ENCODE measurements around the gene RASSF10. TPM values are rescaled to one million over a fixed set of nuclear protein-coding genes. Genes with fewer than 3 reads are reported as not detected.

The RASSF10 gene
- total RNA-seq, 1 donor from 2014 or later: not detected

DNA sequence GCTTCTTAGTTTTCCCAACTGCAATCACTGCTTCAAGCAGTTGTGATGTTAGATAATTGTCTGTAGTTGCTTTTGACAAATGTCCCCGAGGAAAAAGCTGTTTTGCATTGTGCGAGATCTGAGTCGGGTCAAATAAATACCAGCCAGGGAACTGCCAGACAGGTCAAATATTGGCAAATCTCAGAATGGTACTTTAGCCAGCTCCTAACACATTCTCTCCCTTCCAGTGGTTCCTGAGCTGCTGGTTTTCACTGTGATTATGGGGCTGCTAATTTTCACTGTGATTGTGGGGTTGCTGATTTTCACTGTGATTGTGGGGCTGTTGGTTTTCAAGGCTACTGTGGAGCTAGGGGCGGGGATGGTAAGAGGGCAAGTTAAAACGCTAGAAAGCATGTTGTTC is 14.3 kb downstream of the RASSF10 start:
- Mint-ChIP-seq H3K27ac (no peak overlapping the region), H3K4me1 (no peaks in the 10 kb centered on the region), H3K36me3 (ENCODE audit: low read depth) (no peaks in the 10 kb centered on the region), H3K4me3 (no peak overlapping the region), H3K9me3 (no peaks in the 10 kb centered on the region), H3K27me3 (peaks cover 31% of the 10 kb centered on the region)
- intact Hi-C loops (cut with micrococcal nuclease): no loop called here
- no peak for DNase-seq

DNA sequence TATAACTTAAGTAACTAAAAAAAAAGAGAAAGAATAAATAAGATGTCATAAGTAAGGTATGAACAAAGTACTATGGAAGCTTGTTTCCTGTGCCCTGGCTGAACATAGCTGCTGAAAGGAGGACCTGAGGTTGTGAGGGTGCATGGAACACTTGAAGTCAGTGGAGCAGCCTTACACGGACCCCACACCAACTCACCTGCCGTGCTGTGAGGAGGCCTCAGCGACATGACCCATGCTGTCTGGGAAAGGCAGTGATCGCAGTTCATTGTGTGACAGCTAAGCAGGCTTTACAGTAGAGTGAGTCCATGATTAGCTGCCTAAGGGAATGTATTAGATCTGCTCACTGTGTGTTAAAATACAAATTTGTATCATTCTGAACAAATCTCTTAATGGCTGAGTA is 17.6 kb downstream of the RASSF10 start:
- Mint-ChIP-seq H3K4me3 (no peak overlapping the region), H3K27me3 (peaks cover 23% of the 10 kb centered on the region), H3K27ac (no peak overlapping the region), H3K9me3 (no peaks in the 10 kb centered on the region), H3K36me3 (ENCODE audit: low read depth) (no peaks in the 10 kb centered on the region), H3K4me1 (no peaks in the 10 kb centered on the region)
- intact Hi-C loops (cut with micrococcal nuclease): no loop called here
- DNase-seq: no peak

DNA sequence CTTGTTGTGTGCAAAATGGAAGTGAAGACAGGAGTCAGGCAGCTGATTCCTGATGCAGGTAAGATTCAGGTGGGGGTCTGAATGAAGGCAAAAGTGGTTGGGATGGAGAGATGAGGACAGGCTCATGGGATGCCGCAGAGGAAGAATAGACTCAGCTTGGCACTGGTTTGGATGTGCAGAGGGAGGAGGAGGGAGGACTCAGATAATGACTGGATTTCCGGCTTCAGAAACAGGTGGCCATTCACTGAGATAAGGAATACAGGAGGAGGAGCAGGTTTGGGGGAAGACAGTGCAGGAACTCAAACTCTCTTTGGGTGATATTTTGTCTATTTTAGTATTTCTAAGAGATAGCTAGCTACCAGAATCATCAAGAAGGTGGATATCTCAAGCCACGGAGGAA is 19.2 kb downstream of the RASSF10 start:
- intact Hi-C loops (cut with micrococcal nuclease): no loop called here
- H3K4me3 Mint-ChIP-seq: no peak overlapping the region

DNA sequence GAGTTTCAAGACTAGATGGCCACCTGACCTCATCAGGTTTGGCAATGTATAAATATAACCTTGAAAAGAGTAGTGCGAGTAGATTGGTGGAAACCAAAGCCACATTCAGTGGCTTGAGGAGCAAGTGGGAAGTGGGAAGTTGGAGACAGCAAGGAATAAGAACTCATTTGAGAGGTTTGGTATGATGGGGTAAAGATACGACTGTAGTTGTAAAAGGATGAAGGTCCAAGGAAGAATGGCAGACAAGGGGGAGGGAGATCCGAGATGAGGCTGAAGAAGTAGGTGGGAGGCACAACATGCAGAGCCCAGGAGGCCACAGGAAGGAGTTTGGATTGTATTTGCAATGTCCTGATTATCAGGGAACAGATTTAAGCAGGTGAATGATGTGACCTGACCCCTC is 20.8 kb downstream of the RASSF10 start:
- Mint-ChIP-seq H3K9me3 (no peaks in the 10 kb centered on the region), H3K4me1 (no peaks in the 10 kb centered on the region), H3K36me3 (ENCODE audit: low read depth) (no peaks in the 10 kb centered on the region), H3K27ac (no peak overlapping the region), H3K4me3 (no peak overlapping the region), H3K27me3 (peaks cover 4% of the 10 kb centered on the region)
- intact Hi-C loops (cut with micrococcal nuclease): no loop called here
- DNase-seq: no peak

More for the DNA sequence above, 19.2 kb downstream of the RASSF10 start:
- Mint-ChIP-seq H3K36me3 (ENCODE audit: low read depth) (no peaks in the 10 kb centered on the region), H3K27ac (no peak overlapping the region), H3K9me3 (no peaks in the 10 kb centered on the region), H3K27me3 (peaks cover 9% of the 10 kb centered on the region), H3K4me1 (no peaks in the 10 kb centered on the region)
- DNase-seq: no peak

GRCh38 chr11:13030857-13031256 is 21.7 kb downstream of the RASSF10 start:
- Mint-ChIP-seq H3K27me3 (peaks cover 8% of the 10 kb centered on the region), H3K9me3 (no peaks in the 10 kb centered on the region), H3K4me3 (no peak overlapping the region), H3K4me1 (no peaks in the 10 kb centered on the region), H3K36me3 (ENCODE audit: low read depth) (no peaks in the 10 kb centered on the region), H3K27ac (no peak overlapping the region)
- intact Hi-C loops (cut with micrococcal nuclease): no loop called here
- DNase-seq: no peak

- no peaks in the 10 kb centered on the region for H3K9me3 Mint-ChIP-seq
- H3K27ac Mint-ChIP-seq: no peak overlapping the region
- no peak overlapping the region for H3K4me3 Mint-ChIP-seq
- DNase-seq: no peak
- no peaks in the 10 kb centered on the region for H3K4me1 Mint-ChIP-seq
- H3K36me3 Mint-ChIP-seq (ENCODE audit: low read depth): no peaks in the 10 kb centered on the region
- intact Hi-C loops (cut with micrococcal nuclease): no loop called here
- H3K27me3 Mint-ChIP-seq: peaks cover 6% of the 10 kb centered on the region
Observed at GRCh38 chr11:13031349-13031748, 22.2 kb downstream of the RASSF10 start.

DNA sequence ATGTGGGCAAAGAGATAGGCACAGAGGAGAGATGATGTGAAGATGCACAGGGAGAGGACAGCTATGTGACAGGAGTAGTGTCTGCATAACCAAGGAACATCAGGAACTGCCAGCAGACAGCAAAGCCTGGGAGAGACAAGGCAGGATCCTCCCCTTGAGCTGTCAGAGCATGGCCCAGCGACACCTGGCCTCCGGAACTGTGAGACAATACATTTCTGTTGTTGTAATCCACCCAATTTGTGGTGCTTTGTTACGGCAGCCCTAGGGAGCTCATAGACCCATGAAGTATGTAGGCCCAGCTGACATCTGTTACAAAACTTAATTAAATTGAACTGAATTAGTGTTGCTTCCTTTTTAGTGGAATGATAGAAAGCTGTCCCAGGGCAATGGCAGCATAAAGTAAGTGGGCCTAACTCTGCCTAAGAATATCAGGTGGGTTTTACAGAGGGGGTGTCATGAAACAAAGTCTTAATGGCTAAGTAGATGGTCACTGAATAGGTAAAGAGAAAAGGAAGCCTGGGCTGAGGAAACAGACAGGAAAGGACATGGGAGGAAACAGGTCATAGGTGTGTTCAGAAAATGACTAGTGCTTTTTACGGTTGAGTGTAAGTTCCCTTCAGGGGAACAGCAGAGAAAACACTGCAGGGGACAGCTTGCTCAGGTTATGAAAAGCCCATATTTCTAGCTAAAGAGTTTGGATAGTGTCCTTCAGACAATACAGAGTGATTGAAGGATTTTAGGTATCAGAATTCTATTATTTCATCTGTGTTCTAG is 24.8 kb downstream of the RASSF10 start:
- peaks cover 6% of the 10 kb centered on the region for H3K27me3 Mint-ChIP-seq
- H3K36me3 Mint-ChIP-seq (ENCODE audit: low read depth): no peaks in the 10 kb centered on the region
- no peak overlapping the region for H3K4me3 Mint-ChIP-seq
- no peak overlapping the region for H3K27ac Mint-ChIP-seq
- no peaks in the 10 kb centered on the region for H3K9me3 Mint-ChIP-seq
- intact Hi-C loops (cut with micrococcal nuclease): no loop called here
- no peaks in the 10 kb centered on the region for H3K4me1 Mint-ChIP-seq
- no peak for DNase-seq

DNA sequence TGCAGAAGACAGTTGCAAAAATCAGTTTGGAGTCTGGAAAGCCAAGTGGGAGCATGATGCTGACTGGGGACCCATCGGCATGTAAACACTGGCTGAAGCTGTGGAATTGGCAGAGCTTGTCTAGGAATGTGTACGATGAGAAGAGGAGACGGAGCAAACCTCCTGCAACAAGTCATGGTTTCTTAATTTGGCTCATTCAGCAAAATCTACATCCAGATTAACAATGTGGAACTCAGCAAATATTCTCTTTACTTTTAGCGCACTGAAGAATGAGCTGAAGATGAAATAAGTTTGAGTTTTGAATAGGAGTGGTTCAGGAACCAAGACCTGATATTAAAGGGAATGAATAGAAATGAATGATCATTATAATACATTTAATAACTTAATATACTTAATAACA is 26.6 kb downstream of the RASSF10 start:
- intact Hi-C loops (cut with micrococcal nuclease): no loop called here
- H3K27me3 Mint-ChIP-seq: peaks cover 12% of the 10 kb centered on the region
- no peaks in the 10 kb centered on the region for H3K9me3 Mint-ChIP-seq
- no peak for DNase-seq
- H3K4me1 Mint-ChIP-seq: no peaks in the 10 kb centered on the region
- no peak overlapping the region for H3K27ac Mint-ChIP-seq
- H3K4me3 Mint-ChIP-seq: no peak overlapping the region
- no peaks in the 10 kb centered on the region for H3K36me3 Mint-ChIP-seq (ENCODE audit: low read depth)

GRCh38 chr11:13036235-13036634 is 27.1 kb downstream of the RASSF10 start:
- DNase-seq: no peak
- intact Hi-C loops (cut with micrococcal nuclease): no loop called here
- Mint-ChIP-seq H3K36me3 (ENCODE audit: low read depth) (no peaks in the 10 kb centered on the region), H3K9me3 (no peaks in the 10 kb centered on the region), H3K27ac (no peak overlapping the region), H3K4me1 (no peaks in the 10 kb centered on the region), H3K27me3 (peaks cover 15% of the 10 kb centered on the region), H3K4me3 (no peak overlapping the region)

GRCh38 chr11:13038366-13038765 is 29.2 kb downstream of the RASSF10 start:
- Mint-ChIP-seq H3K27ac (no peak overlapping the region), H3K36me3 (ENCODE audit: low read depth) (no peaks in the 10 kb centered on the region), H3K9me3 (no peaks in the 10 kb centered on the region), H3K27me3 (peaks cover 15% of the 10 kb centered on the region), H3K4me1 (no peaks in the 10 kb centered on the region), H3K4me3 (no peak overlapping the region)
- intact Hi-C loops (cut with micrococcal nuclease): no loop called here
- DNase-seq: no peak

GRCh38 chr11:13039126-13039525 is 30.0 kb downstream of the RASSF10 start:
- Mint-ChIP-seq H3K4me3 (no peak overlapping the region), H3K27ac (no peak overlapping the region), H3K27me3 (peaks cover 15% of the 10 kb centered on the region), H3K9me3 (no peaks in the 10 kb centered on the region), H3K36me3 (ENCODE audit: low read depth) (no peaks in the 10 kb centered on the region), H3K4me1 (no peaks in the 10 kb centered on the region)
- no peak for DNase-seq
- intact Hi-C loops (cut with micrococcal nuclease): no loop called here

DNA sequence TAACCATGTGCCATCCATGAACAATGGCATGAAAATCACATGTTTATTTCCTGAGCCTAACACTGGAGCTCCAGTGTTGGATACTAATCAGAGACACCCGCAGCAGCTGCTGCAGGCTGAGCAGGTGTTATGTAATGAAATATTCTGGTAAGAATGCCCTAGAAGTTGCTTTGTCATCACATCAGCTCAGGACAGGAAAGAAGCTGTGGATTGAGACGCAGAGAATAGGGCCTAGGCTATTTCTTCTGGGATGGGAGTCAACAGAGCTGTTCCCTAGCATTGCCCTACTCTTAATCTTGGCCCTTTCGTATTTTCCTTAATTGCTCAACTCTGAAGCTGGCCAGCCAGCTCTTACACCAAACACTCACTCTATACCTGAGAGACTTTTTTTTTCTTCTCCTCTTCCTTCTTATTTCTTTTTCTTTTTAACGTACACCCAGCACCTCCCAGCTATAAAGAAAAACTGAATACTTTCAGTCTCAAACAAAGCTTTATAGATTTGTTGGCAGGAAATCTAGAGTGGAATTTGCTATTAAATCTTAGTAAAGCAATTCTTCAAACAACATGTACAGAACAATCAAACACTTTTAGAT is 31.9 kb downstream of the RASSF10 start:
- intact Hi-C loops (cut with micrococcal nuclease): no loop called here
- Mint-ChIP-seq H3K4me3 (no peak overlapping the region), H3K36me3 (ENCODE audit: low read depth) (no peaks in the 10 kb centered on the region), H3K9me3 (no peaks in the 10 kb centered on the region), H3K27me3 (peaks cover 9% of the 10 kb centered on the region), H3K27ac (no peak overlapping the region), H3K4me1 (no peaks in the 10 kb centered on the region)
- no peak for DNase-seq

DNA sequence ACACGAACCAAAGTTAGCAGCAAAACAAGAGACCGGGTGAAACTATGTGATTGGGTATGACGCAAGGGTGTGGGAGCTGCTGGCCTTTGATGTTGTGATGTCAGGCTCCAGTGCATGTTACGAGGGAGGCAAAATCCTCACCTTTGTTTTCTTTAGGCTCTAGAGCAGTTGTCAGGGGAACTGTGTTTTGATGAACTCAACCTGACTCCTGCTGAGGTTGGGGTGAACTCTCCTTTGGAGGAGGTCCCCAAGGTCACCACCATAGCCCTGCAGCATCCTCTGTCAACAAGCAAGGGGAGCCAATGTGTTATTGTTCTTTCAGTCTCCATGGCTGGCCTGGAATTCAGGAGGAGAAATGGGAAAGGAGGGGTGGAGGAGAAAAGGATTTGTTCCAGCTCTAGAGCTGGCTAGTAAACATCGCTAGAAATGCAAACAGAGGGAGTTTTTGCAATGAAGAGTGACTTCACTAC is 33.8 kb downstream of the RASSF10 start:
- H3K27ac Mint-ChIP-seq: no peak overlapping the region
- no peak for DNase-seq
- no peaks in the 10 kb centered on the region for H3K36me3 Mint-ChIP-seq (ENCODE audit: low read depth)
- H3K4me1 Mint-ChIP-seq: no peaks in the 10 kb centered on the region
- peaks cover 9% of the 10 kb centered on the region for H3K27me3 Mint-ChIP-seq
- no peaks in the 10 kb centered on the region for H3K9me3 Mint-ChIP-seq
- no peak overlapping the region for H3K4me3 Mint-ChIP-seq
- intact Hi-C loops (cut with micrococcal nuclease): no loop called here

- no peak overlapping the region for H3K4me3 Mint-ChIP-seq
- intact Hi-C loops (cut with micrococcal nuclease): no loop called here
- H3K9me3 Mint-ChIP-seq: no peaks in the 10 kb centered on the region
- H3K4me1 Mint-ChIP-seq: no peaks in the 10 kb centered on the region
- no peak for DNase-seq
- no peak overlapping the region for H3K27ac Mint-ChIP-seq
- H3K27me3 Mint-ChIP-seq: peaks cover 9% of the 10 kb centered on the region
- H3K36me3 Mint-ChIP-seq (ENCODE audit: low read depth): no peaks in the 10 kb centered on the region
Observed at GRCh38 chr11:13043912-13044628, 35.0 kb downstream of the RASSF10 start.

Data from activated CD4-positive, alpha-beta T cell treated with anti-CD3 and anti-CD28 coated beads, Interleukin-2, amount 10 ng/mL, durations not matched to agents 24 days and 14 days (primary cell).